GM04504 (cell line): Measurements from ENCODE around the gene PSMB1.
"Not testable (repeated sequence)": the region's sequence is repeated elsewhere in the genome, so short reads cannot be mapped to it uniquely, and the experiment has no call there.

Experiments
- DNase-seq: peaks from one replicate; pipeline ENCODE4 v3.0.0-alpha.2; 2012; ENCODE audit warnings: low read depth

The PSMB1 gene

DNA sequence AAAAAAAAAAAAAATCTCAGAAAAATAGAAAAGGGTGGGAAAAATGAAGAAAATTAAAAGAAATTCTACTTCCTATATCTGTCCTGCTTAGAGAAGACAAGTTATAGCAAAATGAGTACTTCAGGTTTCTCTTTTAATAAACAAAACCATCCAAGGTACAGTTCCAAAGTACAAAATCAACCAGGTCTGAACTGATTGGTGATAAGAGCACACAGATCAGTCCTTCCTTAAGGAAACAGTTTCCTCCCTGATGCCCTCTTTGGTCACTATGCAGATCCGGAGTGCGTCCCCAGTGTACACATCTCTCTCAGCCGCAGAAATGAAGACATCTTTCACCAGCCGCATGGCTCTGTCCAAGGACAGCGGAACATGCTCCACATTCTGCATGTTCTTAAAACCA is 18.1 kb downstream of the PSMB1 start:
- DNase-seq: no peak

GRCh38 chr6:170533792-170534191 is 19.3 kb downstream of the PSMB1 start:
- no peak for DNase-seq

- no peak for DNase-seq
Observed at GRCh38 chr6:170532867-170533488, 20.1 kb downstream of the PSMB1 start.

DNA sequence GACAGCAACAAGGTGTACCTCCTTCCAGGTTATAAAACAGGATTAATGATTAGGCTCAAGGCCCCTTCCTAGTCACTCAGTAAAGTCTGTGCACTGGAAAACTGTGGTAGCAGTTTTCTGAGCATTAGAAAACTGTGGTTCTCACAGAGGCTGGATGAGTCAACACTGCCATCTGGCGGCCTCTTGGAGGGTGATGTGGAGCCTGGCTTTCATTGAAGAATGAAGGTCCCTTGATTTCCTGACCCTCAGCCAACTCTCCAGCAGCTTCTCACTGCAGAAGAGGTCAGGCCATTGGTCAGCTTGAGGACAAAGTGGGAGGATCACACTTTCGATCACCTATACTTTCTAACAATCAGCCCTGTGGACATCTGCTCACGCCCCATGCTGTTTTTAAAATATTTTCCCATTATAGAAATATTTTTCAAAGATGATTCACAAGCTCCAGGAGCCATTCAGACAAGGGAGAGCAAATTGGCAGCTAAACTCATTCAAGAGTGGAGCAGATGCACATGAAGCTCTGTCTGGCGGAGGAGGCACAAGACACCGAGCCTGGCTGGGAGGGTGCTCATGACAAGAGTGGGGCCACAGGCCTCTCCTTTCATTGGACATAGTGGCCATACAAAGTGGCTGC is 23.2 kb downstream of the PSMB1 start:
- peak; percentile 62 for DNase-seq

DNA sequence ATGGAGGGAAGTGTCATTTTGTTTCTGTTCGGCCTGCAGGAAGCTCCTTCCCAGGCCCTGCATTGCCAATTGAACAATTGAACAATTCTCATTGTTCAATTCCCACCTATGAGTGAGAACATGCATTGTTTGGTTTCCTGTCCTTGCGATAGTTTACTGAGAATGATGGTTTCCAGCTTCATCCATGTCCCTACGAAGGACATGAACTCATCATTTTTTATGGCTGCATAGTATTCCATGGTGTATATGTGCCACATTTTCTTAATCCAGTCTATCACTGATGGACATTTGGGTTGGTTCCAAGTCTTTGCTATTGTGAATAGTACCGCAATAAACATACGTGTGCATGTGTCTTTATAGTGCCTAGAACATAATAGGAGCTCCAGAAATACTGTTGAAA is 25.1 kb downstream of the PSMB1 start:
- DNase-seq: not testable (repeated sequence)

- no peak for DNase-seq
Observed at GRCh38 chr6:170525795-170526194, 27.3 kb downstream of the PSMB1 start.

DNA sequence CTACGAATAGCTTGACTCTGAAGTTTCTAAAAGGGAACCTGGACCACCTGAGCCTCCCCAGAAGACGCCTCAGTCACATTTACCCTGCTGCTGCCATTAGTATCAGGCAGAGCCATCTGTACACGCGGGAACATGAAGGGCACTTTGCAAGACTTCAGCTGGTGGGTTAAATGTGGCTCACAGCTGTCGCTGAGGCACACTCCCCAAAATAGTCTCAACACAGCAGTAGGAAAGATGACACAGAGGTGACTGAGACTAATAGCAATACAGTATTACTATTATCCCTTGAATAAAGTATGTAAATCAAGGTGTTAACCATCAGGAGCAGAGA is 29.0 kb downstream of the PSMB1 start:
- no peak for DNase-seq

DNA sequence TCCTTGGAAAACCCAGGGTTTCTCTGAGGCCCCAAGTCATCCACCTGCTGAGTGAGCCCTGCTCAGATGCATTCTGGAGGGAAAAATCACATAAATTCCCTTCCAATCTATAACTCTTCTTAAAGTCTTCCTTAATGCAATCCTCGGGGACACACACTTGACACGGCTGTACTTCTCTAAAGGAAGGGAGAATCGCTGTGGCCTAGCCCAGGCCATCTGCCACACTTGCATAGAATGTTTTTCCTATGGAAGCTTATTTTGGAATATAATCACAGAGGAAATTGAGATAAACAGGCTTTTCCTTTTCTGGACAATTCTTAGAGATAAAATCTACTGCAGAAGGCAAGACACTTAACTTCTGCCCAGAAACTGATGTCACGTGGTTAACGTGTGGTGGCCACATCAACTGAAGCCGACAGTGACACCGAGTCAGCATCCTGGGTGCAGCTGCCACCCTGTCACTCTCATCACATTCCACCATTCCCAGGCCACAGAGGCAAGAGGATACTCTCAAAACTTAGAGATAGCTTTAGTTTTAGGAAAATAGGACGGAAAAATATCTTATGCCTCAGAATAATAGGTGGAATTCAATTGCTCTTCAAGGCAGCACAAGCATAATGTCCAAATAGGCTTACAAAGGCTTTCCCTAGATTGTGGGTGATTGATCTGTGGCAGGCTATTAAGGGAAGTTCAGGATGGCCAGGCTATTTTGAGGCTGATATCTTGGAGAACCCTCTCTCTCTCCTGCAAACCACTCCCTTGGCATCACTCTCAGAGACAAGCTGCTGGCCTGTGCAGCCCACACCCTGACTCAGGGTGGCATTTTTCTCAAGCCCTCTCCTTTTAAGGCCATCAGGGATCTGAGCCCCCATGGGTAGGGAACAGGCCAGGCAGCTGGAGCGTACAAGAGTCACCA is 29.6 kb downstream of the PSMB1 start:
- no peak for DNase-seq

GRCh38 chr6:170522565-170523183 is 30.4 kb downstream of the PSMB1 start:
- no peak for DNase-seq

DNA sequence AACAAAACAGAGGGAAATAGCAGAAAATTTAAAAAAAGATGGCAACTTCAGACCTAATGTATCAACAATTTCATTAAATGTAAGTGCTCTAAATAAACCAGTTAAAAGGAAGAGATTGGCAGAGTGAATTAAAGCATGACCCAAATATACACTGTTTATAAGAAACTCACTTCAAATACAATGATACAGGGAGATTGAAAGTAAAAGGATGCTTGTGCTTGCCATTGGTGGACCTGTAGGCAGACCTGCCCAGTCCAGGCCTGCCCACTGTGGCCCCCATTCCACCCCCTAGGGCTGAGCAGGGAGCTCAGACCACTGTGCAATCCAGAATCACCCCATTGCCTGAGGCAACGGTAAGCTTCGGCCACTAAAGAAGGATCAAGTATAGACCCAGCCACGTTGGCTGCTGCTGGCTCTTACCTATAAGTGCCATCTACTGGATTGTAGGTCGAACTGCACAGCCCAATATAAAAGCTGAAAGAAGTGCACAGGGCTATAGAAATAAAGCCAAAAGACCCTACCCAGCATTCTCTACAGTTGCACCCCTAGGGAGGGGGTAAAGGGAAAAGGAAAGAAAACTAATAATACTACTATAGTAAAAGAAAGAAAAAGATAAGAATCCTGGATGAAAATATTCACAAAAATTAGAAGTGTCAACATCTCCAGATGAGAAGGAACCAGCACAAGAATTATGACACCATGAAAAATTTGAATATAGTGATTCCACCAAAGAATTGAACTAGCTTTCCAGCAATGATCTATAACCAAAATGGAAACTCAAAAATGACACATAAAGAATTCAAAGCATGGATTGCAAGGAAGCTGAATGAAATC is 36.1 kb downstream of the PSMB1 start:
- DNase-seq: peak; percentile 28

- DNase-seq: no peak
Observed at GRCh38 chr6:170514908-170515307, 38.2 kb downstream of the PSMB1 start.

DNA sequence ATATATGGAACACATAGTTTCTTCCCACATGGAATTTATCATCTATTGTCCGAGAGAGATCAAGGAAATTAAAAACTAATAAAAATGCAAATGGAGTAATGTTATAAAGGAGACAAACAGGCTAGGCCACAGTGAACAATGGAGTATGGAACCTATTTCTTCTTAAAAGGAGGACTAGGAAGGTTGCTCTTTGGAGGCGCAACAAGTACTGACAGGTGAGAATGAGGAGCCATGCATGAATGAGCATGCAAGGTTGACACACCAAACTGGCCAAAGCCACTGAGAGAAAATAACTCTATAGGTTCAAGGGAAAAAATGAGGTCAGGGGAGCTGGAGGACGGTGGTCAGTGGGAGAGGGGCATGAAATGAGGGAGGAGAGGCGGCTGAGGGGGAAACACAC is 40.9 kb downstream of the PSMB1 start:
- no peak for DNase-seq

DNA sequence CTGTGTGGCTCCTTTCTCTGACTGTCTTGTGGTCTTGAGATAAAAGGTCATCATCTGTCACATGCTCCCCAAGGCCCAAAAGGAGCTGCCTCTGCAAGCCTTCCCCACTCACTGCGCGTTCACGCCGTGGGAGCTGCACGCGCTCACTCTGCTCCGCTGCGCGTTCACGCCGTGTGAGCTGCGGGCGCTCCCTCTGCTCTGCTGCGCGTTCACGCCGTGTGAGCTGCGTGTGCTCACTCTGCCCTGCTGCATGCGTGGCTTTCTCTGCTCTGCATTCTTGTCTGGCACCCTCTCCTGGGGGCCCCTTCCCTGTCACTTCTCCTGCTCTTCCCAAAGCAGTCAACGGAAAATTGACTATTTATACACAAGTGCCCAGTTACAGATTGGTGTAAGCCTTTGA is 42.5 kb downstream of the PSMB1 start:
- no peak for DNase-seq

DNA sequence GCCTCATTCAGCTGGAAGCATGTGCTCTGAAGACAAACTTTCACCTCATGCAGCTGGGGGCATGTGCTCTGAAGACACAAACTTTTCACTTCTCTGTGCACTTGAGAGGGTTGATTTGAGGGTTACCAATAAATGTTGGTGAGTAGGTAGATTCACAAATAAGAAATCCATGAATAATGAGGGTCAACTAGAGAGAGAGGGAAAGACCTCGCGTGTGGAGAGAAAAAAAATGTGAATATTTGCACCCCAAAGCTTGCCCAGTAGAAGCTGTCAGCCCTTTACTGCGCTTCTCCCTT is 43.4 kb downstream of the PSMB1 start:
- no peak for DNase-seq

GRCh38 chr6:170508892-170509722 is 44.0 kb downstream of the PSMB1 start:
- not testable (repeated sequence) for DNase-seq

- not testable (repeated sequence) for DNase-seq
Observed at GRCh38 chr6:170508275-170508674, 44.8 kb downstream of the PSMB1 start.

GRCh38 chr6:170507728-170508127 is 45.4 kb downstream of the PSMB1 start:
- not testable (repeated sequence) for DNase-seq

GRCh38 chr6:170506446-170506845 is 46.7 kb downstream of the PSMB1 start:
- no peak for DNase-seq

GRCh38 chr6:170505306-170505705 is 47.8 kb downstream of the PSMB1 start:
- DNase-seq: no peak

DNA sequence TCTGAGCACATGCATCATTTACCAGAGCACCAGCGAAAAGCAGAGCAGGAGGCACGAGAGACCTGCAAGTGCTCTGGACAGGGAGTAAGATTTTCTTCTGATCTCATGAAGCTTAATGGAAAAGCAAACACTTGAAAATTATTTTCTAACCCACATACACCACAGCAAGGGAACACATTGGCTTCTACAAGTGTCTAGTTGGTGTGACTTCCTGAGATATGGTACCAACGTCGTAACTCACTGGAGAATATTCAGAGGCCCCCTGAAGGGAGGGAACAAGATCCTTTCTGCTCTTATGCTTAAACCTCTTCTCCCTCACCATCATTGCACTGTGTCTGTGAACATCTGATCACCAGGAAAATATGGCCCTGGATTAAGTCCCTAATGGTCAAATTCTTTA is 48.6 kb downstream of the PSMB1 start:
- no peak for DNase-seq

DNA sequence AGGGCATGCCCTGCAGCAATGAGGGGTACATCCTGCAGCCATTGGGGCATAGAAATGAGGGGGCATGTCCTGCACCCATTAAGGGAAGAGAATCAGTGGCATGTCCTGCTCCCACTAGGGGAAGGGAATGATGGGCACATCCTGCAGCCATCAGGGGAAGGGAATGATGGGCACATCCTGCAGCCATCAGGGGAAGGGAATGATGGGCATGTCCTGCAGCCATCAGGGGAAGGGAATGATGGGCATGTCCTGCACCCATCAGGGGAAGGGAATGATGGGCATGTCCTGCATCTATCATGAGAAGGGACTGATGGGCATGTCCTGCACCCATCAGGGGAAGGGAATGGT is 49.7 kb downstream of the PSMB1 start:
- DNase-seq: no peak
